ENCODE results near the gene CSDE1.

DNA sequence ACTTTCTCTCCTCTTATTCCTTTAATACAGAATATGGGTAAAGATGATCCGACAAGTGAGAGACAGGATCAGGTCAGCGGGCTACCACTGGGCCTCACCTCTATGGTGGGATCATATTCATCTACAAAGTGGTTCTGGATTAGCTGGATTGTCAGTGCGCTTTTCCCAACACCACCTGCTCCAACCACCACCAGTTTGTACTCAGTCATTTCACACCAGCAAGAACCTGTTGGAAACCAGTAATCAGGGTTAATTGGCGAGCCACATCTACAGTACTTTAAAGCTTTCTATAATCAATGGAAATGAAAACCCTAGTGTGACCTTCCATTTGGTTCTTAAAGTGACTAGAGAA lies 41.9 kb downstream of the CSDE1 start:
- TF ChIP-seq, protein P1, sequence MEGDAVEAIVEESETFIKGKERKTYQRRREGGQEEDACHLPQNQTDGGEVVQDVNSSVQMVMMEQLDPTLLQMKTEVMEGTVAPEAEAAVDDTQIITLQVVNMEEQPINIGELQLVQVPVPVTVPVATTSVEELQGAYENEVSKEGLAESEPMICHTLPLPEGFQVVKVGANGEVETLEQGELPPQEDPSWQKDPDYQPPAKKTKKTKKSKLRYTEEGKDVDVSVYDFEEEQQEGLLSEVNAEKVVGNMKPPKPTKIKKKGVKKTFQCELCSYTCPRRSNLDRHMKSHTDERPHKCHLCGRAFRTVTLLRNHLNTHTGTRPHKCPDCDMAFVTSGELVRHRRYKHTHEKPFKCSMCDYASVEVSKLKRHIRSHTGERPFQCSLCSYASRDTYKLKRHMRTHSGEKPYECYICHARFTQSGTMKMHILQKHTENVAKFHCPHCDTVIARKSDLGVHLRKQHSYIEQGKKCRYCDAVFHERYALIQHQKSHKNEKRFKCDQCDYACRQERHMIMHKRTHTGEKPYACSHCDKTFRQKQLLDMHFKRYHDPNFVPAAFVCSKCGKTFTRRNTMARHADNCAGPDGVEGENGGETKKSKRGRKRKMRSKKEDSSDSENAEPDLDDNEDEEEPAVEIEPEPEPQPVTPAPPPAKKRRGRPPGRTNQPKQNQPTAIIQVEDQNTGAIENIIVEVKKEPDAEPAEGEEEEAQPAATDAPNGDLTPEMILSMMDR (IDR thresholded peaks at IDR 0.05): no peak
- no peak for TF ChIP-seq POLR2A (IDR thresholded peaks at IDR 0.05)

Measured in lower leg skin (tissue), 3 donors.